ENCODE data around the gene ACVR2B.

The ACVR2B gene

DNA sequence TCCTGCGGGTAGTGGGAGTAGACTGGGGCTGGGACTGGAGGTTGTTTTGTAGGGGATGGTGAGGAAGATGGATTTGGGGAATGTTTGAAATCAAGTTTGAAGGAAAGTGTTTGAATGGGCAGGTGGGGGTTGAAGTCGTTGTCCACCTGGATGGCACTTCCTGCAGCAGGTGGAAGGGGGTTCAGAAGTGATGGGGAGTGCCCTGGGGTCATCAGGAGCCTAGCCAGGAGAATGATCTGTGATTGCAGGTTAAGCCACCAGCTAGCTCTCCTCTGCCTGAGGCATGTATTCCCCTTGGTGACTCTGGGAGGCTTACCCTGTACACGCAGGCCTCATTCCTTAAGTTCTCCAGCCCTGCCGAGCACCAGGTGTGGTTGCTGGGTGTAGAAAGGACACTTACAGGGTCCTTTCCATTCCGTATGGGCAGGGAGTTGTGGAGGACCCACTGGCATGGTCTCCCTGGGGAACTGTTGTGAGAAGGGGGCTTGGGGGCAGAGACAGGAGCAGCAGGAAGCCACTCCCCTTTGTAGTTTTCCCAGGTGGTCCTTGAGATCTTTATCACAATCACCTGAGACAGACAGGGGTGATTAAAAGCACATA lies 22.6 kb downstream of the ACVR2B start:
- TF ChIP-seq, protein P1, sequence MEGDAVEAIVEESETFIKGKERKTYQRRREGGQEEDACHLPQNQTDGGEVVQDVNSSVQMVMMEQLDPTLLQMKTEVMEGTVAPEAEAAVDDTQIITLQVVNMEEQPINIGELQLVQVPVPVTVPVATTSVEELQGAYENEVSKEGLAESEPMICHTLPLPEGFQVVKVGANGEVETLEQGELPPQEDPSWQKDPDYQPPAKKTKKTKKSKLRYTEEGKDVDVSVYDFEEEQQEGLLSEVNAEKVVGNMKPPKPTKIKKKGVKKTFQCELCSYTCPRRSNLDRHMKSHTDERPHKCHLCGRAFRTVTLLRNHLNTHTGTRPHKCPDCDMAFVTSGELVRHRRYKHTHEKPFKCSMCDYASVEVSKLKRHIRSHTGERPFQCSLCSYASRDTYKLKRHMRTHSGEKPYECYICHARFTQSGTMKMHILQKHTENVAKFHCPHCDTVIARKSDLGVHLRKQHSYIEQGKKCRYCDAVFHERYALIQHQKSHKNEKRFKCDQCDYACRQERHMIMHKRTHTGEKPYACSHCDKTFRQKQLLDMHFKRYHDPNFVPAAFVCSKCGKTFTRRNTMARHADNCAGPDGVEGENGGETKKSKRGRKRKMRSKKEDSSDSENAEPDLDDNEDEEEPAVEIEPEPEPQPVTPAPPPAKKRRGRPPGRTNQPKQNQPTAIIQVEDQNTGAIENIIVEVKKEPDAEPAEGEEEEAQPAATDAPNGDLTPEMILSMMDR (IDR thresholded peaks at IDR 0.05; ENCODE audit: low read depth, low read length): no peak
- TF ChIP-seq EZH2phosphoT487 (IDR thresholded peaks at IDR 0.05; ENCODE audit: low read depth): no peak
- Histone ChIP-seq H3K9me3 (ENCODE audit: insufficient read depth, low read length) (no peaks in the 10 kb centered on the region), H3K9ac (ENCODE audit: low read length) (no peak overlapping the region), H3K4me2 (ENCODE audit: low read length) (no peak overlapping the region), H2AFZ (ENCODE audit: low read depth, low read length) (no peak overlapping the region), H4K20me1 (ENCODE audit: insufficient read depth, low read length) (peaks cover 43% of the 10 kb centered on the region), H3K4me1 (ENCODE audit: low read length) (peaks cover 9% of the 10 kb centered on the region), H3K79me2 (ENCODE audit: low read length) (peaks cover 28% of the 10 kb centered on the region), H3K36me3 (replicated peaks; ENCODE audit: low read depth, low read length) (peaks cover 19% of the 10 kb centered on the region), H3K27me3 (ENCODE audit: low read depth, low read length) (no peaks in the 10 kb centered on the region), H3K27ac (ENCODE audit: low read length) (no peak overlapping the region), H3K4me3 (ENCODE audit: low read length) (no peak overlapping the region)

DNA sequence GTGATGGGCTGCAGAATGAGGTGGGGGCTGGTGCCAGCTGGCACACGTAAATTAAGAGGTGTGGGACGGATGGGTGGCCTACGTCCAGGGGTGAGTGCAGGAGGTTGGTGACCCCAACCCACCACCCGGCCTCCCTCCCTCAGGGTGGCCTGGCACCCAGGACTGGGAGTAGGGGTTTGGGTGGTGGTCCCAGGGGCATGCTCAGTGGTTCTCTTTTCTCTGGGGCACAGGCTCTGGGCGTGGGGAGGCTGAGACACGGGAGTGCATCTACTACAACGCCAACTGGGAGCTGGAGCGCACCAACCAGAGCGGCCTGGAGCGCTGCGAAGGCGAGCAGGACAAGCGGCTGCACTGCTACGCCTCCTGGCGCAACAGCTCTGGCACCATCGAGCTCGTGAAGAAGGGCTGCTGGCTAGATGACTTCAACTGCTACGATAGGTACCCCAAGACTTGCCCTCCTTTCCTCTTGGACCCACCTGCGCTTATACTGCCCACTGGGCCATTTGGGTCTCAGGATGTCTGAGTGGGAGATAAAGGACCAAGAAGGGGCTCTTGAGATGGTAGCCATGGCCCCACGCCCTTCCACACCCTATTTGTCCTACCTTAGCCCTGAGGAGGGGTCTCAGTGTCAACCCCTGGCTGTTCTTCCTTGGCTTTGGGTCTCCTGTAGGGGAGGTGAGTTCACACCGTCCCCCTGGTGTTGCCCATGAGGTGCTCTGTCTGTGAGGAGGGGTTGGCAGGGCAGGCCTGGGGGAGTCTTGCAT lies 23.5 kb downstream of the ACVR2B start:
- Histone ChIP-seq H3K4me3 (ENCODE audit: low read length) (no peak overlapping the region), H3K9ac (ENCODE audit: low read length) (no peak overlapping the region), H3K4me2 (ENCODE audit: low read length) (no peak overlapping the region), H3K9me3 (ENCODE audit: insufficient read depth, low read length) (no peaks in the 10 kb centered on the region), H3K27ac (ENCODE audit: low read length) (no peak overlapping the region), H3K79me2 (ENCODE audit: low read length) (peaks cover 18% of the 10 kb centered on the region), H3K4me1 (ENCODE audit: low read length) (peaks cover 9% of the 10 kb centered on the region), H3K36me3 (replicated peaks; ENCODE audit: low read depth, low read length) (peaks cover 23% of the 10 kb centered on the region), H2AFZ (ENCODE audit: low read depth, low read length) (no peak overlapping the region), H3K27me3 (ENCODE audit: low read depth, low read length) (no peaks in the 10 kb centered on the region), H4K20me1 (ENCODE audit: insufficient read depth, low read length) (peaks cover 34% of the 10 kb centered on the region)
- no peak for TF ChIP-seq EZH2phosphoT487 (IDR thresholded peaks at IDR 0.05; ENCODE audit: low read depth)
- TF ChIP-seq, protein P1 (IDR thresholded peaks at IDR 0.05; ENCODE audit: low read depth, low read length): no peak

DNA sequence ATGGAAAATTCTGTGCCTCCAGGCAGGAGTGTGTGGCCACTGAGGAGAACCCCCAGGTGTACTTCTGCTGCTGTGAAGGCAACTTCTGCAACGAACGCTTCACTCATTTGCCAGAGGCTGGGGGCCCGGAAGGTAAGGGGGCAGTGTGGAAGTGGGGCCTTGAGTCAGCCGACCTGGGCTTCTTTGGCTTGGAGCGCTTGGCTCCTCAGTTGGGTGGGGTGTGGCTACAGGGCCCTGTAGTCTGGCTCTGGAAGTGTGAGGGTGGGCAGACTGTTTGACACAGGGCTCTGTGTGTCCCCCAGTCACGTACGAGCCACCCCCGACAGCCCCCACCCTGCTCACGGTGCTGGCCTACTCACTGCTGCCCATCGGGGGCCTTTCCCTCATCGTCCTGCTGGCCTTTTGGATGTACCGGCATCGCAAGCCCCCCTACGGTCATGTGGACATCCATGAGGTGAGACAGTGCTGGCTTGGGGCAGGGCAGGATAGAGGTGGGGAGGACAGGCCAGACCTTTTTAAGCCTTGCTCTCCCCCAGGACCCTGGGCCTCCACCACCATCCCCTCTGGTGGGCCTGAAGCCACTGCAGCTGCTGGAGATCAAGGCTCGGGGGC lies 24.3 kb downstream of the ACVR2B start:
- Histone ChIP-seq H3K27me3 (ENCODE audit: low read depth, low read length) (no peaks in the 10 kb centered on the region), H3K4me3 (ENCODE audit: low read length) (no peak overlapping the region), H3K9ac (ENCODE audit: low read length) (no peak overlapping the region), H4K20me1 (ENCODE audit: insufficient read depth, low read length) (peaks cover 28% of the 10 kb centered on the region), H2AFZ (ENCODE audit: low read depth, low read length) (no peak overlapping the region), H3K27ac (ENCODE audit: low read length) (no peak overlapping the region), H3K9me3 (ENCODE audit: insufficient read depth, low read length) (no peaks in the 10 kb centered on the region), H3K4me1 (ENCODE audit: low read length) (peaks cover 7% of the 10 kb centered on the region), H3K36me3 (replicated peaks; ENCODE audit: low read depth, low read length) (peaks cover 29% of the 10 kb centered on the region), H3K79me2 (ENCODE audit: low read length) (peaks cover 17% of the 10 kb centered on the region), H3K4me2 (ENCODE audit: low read length) (no peak overlapping the region)
- no peak for TF ChIP-seq EZH2phosphoT487 (IDR thresholded peaks at IDR 0.05; ENCODE audit: low read depth)
- TF ChIP-seq, protein P1 (IDR thresholded peaks at IDR 0.05; ENCODE audit: low read depth, low read length): no peak

DNA sequence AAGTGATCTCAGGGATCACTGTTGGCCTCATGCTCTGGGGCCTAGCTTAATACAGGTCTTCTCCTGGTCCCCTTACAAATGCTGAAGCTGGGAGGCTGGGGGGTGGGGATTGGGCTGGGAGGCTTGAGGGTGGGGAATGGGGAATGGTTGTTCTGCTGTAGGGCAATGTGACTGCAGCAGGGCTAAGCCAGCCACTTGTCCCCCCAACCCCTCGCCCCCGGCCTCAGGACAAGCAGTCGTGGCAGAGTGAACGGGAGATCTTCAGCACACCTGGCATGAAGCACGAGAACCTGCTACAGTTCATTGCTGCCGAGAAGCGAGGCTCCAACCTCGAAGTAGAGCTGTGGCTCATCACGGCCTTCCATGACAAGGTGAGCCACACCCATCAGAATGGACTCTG lies 25.2 kb downstream of the ACVR2B start:
- Histone ChIP-seq H3K4me1 (ENCODE audit: low read length) (no peaks in the 10 kb centered on the region), H3K27me3 (ENCODE audit: low read depth, low read length) (no peaks in the 10 kb centered on the region), H4K20me1 (ENCODE audit: insufficient read depth, low read length) (peaks cover 22% of the 10 kb centered on the region), H3K79me2 (ENCODE audit: low read length) (peaks cover 17% of the 10 kb centered on the region), H3K9ac (ENCODE audit: low read length) (no peak overlapping the region), H3K4me3 (ENCODE audit: low read length) (no peak overlapping the region), H3K27ac (ENCODE audit: low read length) (no peak overlapping the region), H3K4me2 (ENCODE audit: low read length) (no peak overlapping the region), H3K9me3 (ENCODE audit: insufficient read depth, low read length) (no peaks in the 10 kb centered on the region), H3K36me3 (replicated peaks; ENCODE audit: low read depth, low read length) (peaks cover 29% of the 10 kb centered on the region), H2AFZ (ENCODE audit: low read depth, low read length) (no peak overlapping the region)
- TF ChIP-seq EZH2phosphoT487 (IDR thresholded peaks at IDR 0.05; ENCODE audit: low read depth): no peak
- TF ChIP-seq, protein P1 (IDR thresholded peaks at IDR 0.05; ENCODE audit: low read depth, low read length): no peak
